HCT116 (cell line): ENCODE data around the gene ACAP2. TPM values are rescaled to one million over a fixed set of nuclear protein-coding genes. Genes with fewer than 3 reads are reported as not detected.

Experiments used
- ATAC-seq: fragments of 200-7000 bp; cut with Tn5 transposase; 2 replicates; pipeline ENCODE4 v1.9.1; 2020; ENCODE audit warnings: mild to moderate bottlenecking, moderate library complexity
- BruUV-seq: library from RNA; stranded (reverse); fragments of 400-500 nt; replicated peaks from 2 replicates; lab custom pipeline; 2021; lab: Mats Ljungman, UMichigan
- CTCF ChIA-PET: fragments of 300-600 bp; sonication (Branson Sonifier 250); formaldehyde crosslinking; loops from one replicate; lab custom pipeline; 2021; ENCODE audit warnings: antibody characterized with exemption; lab: Charles Lee
- POLR2A ChIA-PET: fragments of 300-600, 350-600 bp; sonication (Branson Sonifier 250); formaldehyde crosslinking; loops from one replicate; lab custom pipeline; 2021; ENCODE audit warnings: antibody characterized with exemption; lab: Charles Lee
- RAD21 ChIA-PET, 2 experiments: fragments of 300-600 bp; sonication (Branson Sonifier 250); formaldehyde crosslinking; loops; one replicate each; lab custom pipeline; 2023; ENCODE audit warnings: low total read pairs in 2 of 2; ENCODE audit not compliant: uncharacterized antibody in 2 of 2, unreplicated experiment in 2 of 2, low non-redundant PET in 1 of 2; lab: Charles Lee
- DNase-seq: peaks from one replicate; pipeline ENCODE4 v3.0.0-alpha.2; 2010; ENCODE audit warnings: low read depth, low spot score
- H2AFZ ChIP-seq: fragments of 200-600 bp; shearing (Covaris generic), sonication (generic); 2 replicates; pipeline ENCODE4 v1.6.1; 2017; ENCODE audit warnings: low read depth, mixed run types, mixed read lengths, antibody characterized with exemption, low read length; ENCODE audit not compliant: poor library complexity, severe bottlenecking
- H3K27ac ChIP-seq: 2 replicates; pipeline ENCODE4 v1.5.1; 2012; ENCODE audit warnings: low read depth, low read length
- H3K27me3 ChIP-seq: fragments of 200-600 bp; sonication (generic); 2 replicates; pipeline ENCODE4 v1.6.1; 2016; ENCODE audit warnings: mixed run types, low read length, mixed read lengths; ENCODE audit not compliant: insufficient read depth
- H3K36me3 ChIP-seq, 2 experiments: fragments of 200-500 bp in 1 of 2; fragments of 200-600 bp in 1 of 2; sonication (Bioruptor generic) in 1 of 2; sonication (generic) in 1 of 2; 2 replicates each; pipeline versions ENCODE4 v1.5.1 to v1.6.1; 2014 to 2016; ENCODE audit warnings: low read length in 2 of 2, inconsistent platforms in 1 of 2, mixed read lengths in 1 of 2, mixed run types in 1 of 2; ENCODE audit not compliant: insufficient read depth in 2 of 2, control insufficient read depth in 1 of 2
- H3K4me1 ChIP-seq, 2 experiments: fragments of 200-600 bp in 1 of 2; sonication (generic) in 1 of 2; 2 replicates each; pipeline versions ENCODE4 v1.5.1 to v1.6.1; 2012 to 2017; ENCODE audit warnings: low read length in 2 of 2, inconsistent platforms in 1 of 2, mild to moderate bottlenecking in 1 of 2, mixed read lengths in 1 of 2, mixed run types in 1 of 2, moderate library complexity in 1 of 2; ENCODE audit not compliant: insufficient read depth in 2 of 2, control insufficient read depth in 1 of 2
- H3K4me2 ChIP-seq: fragments of 200-600 bp; sonication (generic); 2 replicates; pipeline ENCODE4 v1.6.1; 2017; ENCODE audit warnings: mixed run types, low read length, mixed read lengths
- H3K4me3 ChIP-seq, 2 experiments: fragments of 200-600 bp in 1 of 2; sonication (generic) in 1 of 2; replicated peaks in 1 of 2; 2 replicates each; pipeline ENCODE4 v1.5.1; 2011 to 2016; ENCODE audit warnings: low read length in 2 of 2, control low read depth in 1 of 2, low read depth in 1 of 2, mild to moderate bottlenecking in 1 of 2, mixed read lengths in 1 of 2, mixed run types in 1 of 2
- H3K79me2 ChIP-seq: fragments of 200-600 bp; sonication (generic); 2 replicates; pipeline ENCODE4 v1.6.1; 2017; ENCODE audit warnings: mild to moderate bottlenecking, mixed run types, low read length, moderate library complexity, mixed read lengths; ENCODE audit not compliant: insufficient read depth
- H3K9ac ChIP-seq: fragments of 200-600 bp; sonication (generic); 2 replicates; pipeline ENCODE4 v1.6.1; 2016; ENCODE audit warnings: low read length, mixed read lengths
- H3K9me2 ChIP-seq: fragments of 200-600 bp; sonication (generic), shearing (Covaris generic); 2 replicates; pipeline ENCODE4 v1.6.1; 2017; ENCODE audit warnings: mixed run types, mild to moderate bottlenecking, moderate library complexity; ENCODE audit not compliant: insufficient read depth
- H3K9me3 ChIP-seq, 2 experiments: fragments of 200-500 bp in 1 of 2; fragments of 200-600 bp in 1 of 2; sonication (Bioruptor generic) in 1 of 2; sonication (generic) in 1 of 2; 2 replicates each; pipeline ENCODE4 v1.6.1; 2014 to 2017; ENCODE audit warnings: low read length in 2 of 2, mixed read lengths in 2 of 2, inconsistent platforms in 1 of 2, low read depth in 1 of 2, mild to moderate bottlenecking in 1 of 2, mixed run types in 1 of 2, moderate library complexity in 1 of 2; ENCODE audit not compliant: control insufficient read depth in 1 of 2, insufficient read depth in 1 of 2
- H4K20me1 ChIP-seq: fragments of 200-600 bp; sonication (generic), shearing (Covaris generic); 2 replicates; pipeline ENCODE4 v1.6.1; 2017; ENCODE audit warnings: mixed run types, mild to moderate bottlenecking, moderate library complexity; ENCODE audit not compliant: insufficient read depth
- CBX3 ChIP-seq: IDR thresholded peaks from 2 replicates; pipeline ENCODE4 v1.6.1; 2012; ENCODE audit warnings: low read depth
- CEBPB ChIP-seq: IDR thresholded peaks from 2 replicates; pipeline ENCODE4 v1.6.1; 2012; ENCODE audit warnings: low read depth
- ELF1 ChIP-seq: IDR thresholded peaks from 2 replicates; pipeline ENCODE4 v1.6.1; 2012; ENCODE audit warnings: low read depth, borderline replicate concordance
- EZH2 ChIP-seq: fragments of 200-600 bp; sonication (generic); IDR thresholded peaks from 2 replicates; pipeline ENCODE4 v1.6.1; 2017; ENCODE audit warnings: antibody characterized with exemption, mixed run types
- FOSL1 ChIP-seq: IDR thresholded peaks from 2 replicates; pipeline ENCODE4 v1.6.1; 2012; ENCODE audit warnings: low read depth
- JUND ChIP-seq: IDR thresholded peaks from 2 replicates; pipeline ENCODE4 v1.6.1; 2012
- POLR2A ChIP-seq: IDR thresholded peaks from 2 replicates; pipeline ENCODE4 v1.7.0; 2011; ENCODE audit warnings: borderline replicate concordance; ENCODE audit not compliant: insufficient read depth, insufficient read length; ENCODE audit errors: extremely low read depth
- POLR2AphosphoS5 ChIP-seq: IDR thresholded peaks from 2 replicates; pipeline ENCODE4 v1.6.1; 2011; ENCODE audit warnings: mild to moderate bottlenecking, low read depth, low read length, moderate library complexity
- RAD21 ChIP-seq: IDR thresholded peaks from 2 replicates; pipeline ENCODE4 v1.6.1; 2012; ENCODE audit warnings: low read depth, mild to moderate bottlenecking
- SIN3A ChIP-seq: IDR thresholded peaks from 2 replicates; pipeline ENCODE4 v1.6.1; 2012; ENCODE audit warnings: low read depth
- SP1 ChIP-seq: IDR thresholded peaks from 2 replicates; pipeline ENCODE4 v1.6.1; 2012; ENCODE audit warnings: low read depth
- SRF ChIP-seq: IDR thresholded peaks from 2 replicates; pipeline ENCODE4 v1.6.1; 2012; ENCODE audit warnings: low read depth
- ZFX ChIP-seq: fragments of 450-650 bp; IDR thresholded peaks from 2 replicates; pipeline ENCODE4 v1.6.1; 2017
- intact Hi-C: fragments of 100-400 bp; cut with micrococcal nuclease; formaldehyde crosslinking; loops from 2 replicates; pipeline ENCODE4 v1.10.0; 2022
- total RNA-seq: library from RNA; stranded (reverse); gene quantifications from one replicate; pipeline ENCODE4 v1.2.1, GENCODE V29; 2021; ENCODE audit not compliant: unreplicated experiment
- TF ChIP-seq, protein P1 (sequence below): IDR thresholded peaks from 2 replicates; pipeline ENCODE4 v1.6.1; 2012
- TF ChIP-seq, protein P2 (sequence below): IDR thresholded peaks from 2 replicates; pipeline ENCODE4 v1.6.1; 2011; ENCODE audit warnings: mild to moderate bottlenecking, low read length, moderate library complexity; ENCODE audit not compliant: insufficient replicate concordance; ENCODE audit errors: extremely low read depth

ACAP2 gene
- total RNA-seq, 1 experiment from 2014 or later: 43.0 TPM

DNA sequence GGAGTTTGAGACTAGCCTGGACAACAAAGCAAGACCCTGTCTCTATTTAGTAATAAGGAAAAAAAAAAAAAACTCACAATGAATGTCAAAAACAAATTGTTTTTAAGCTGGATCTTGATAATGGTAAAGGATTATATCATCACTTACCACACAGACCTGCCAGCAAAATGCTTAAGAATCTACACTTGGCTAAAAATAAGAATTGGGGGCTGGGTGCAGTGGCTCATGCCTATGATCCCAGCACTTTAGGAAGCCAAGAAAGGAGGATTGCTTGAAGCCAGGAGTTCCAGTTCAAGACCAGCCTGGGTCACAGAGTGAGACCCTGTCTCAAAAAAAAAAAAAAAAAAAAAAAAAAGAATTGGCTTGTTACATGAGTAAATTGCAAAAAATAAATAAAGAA lies 31.0 kb downstream of the ACAP2 start (continued):
- TF ChIP-seq FOSL1 (no peak), POLR2AphosphoS5 (no peak)

DNA sequence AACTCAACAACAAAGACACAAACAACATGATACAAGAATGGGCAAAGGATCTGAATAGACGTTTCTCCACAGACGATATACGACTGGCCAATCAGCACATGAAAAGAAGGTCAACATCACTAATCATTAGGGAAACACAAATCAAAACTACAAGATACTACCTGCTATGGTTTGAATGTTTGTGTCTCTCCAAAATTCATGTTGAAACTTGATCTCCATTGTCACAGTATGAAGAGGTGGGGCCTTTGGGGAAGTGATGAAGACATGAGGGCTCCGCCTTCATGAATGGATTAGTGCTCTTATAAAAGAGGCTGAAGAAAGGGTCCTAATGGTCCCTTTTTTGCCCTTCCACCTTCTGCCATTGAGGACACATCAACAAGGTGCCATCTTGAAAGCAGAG lies 32.3 kb downstream of the ACAP2 start:
- H4K20me1 ChIP-seq: no peaks in the 10 kb centered on the region
- peaks cover 68% of the 10 kb centered on the region for H3K79me2 ChIP-seq
- H3K9ac ChIP-seq: no peak overlapping the region
- H3K9me3 ChIP-seq: no peaks in the 10 kb centered on the region
- H2AFZ ChIP-seq: no peak overlapping the region
- no peaks in the 10 kb centered on the region for H3K27me3 ChIP-seq
- ChIA-PET RAD21 (no interaction called here), POLR2A (no interaction called here), CTCF (no interaction called here)
- H3K4me2 ChIP-seq: no peak overlapping the region
- H3K4me1 ChIP-seq: no peaks in the 10 kb centered on the region
- H3K36me3 ChIP-seq: no peaks in the 10 kb centered on the region
- H3K4me3 ChIP-seq: no peak overlapping the region
- DNase-seq (no peak), ATAC-seq (no peak)
- no TSS peak for BruUV-seq
- intact Hi-C loops: no loop called here
- no peak overlapping the region for H3K27ac ChIP-seq
- H3K9me2 ChIP-seq: no peaks in the 10 kb centered on the region
- TF ChIP-seq CBX3 (no peak), CEBPB (no peak), RAD21 (no peak), EZH2 (no peak), POLR2A (no peak), SP1 (no peak), FOSL1 (no peak), JUND (no peak), SIN3A (no peak), SRF (no peak), ELF1 (no peak), ZFX (no peak)
- TF ChIP-seq, protein P1, sequence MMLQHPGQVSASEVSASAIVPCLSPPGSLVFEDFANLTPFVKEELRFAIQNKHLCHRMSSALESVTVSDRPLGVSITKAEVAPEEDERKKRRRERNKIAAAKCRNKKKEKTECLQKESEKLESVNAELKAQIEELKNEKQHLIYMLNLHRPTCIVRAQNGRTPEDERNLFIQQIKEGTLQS: no peak
- TF ChIP-seq, protein P2, sequence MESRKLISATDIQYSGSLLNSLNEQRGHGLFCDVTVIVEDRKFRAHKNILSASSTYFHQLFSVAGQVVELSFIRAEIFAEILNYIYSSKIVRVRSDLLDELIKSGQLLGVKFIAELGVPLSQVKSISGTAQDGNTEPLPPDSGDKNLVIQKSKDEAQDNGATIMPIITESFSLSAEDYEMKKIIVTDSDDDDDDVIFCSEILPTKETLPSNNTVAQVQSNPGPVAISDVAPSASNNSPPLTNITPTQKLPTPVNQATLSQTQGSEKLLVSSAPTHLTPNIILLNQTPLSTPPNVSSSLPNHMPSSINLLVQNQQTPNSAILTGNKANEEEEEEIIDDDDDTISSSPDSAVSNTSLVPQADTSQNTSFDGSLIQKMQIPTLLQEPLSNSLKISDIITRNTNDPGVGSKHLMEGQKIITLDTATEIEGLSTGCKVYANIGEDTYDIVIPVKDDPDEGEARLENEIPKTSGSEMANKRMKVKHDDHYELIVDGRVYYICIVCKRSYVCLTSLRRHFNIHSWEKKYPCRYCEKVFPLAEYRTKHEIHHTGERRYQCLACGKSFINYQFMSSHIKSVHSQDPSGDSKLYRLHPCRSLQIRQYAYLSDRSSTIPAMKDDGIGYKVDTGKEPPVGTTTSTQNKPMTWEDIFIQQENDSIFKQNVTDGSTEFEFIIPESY: no peak
